HepG2 (cell line): ENCODE data around the gene CRADD.

Source experiments
- BCL6 ChIP-seq: IDR thresholded peaks from 2 replicates; pipeline ENCODE4 v1.6.1; 2016; ENCODE audit warnings: missing genetic modification reagents, missing compliant biosample characterization
- CBX5 ChIP-seq: sonication (generic); formaldehyde crosslinking; IDR thresholded peaks from 2 replicates; pipeline ENCODE4 v1.4.0; 2020; ENCODE audit warnings: missing genetic modification reagents, borderline replicate concordance
- FOXM1 ChIP-seq: sonication (generic); formaldehyde crosslinking; IDR thresholded peaks from 2 replicates; pipeline ENCODE4 v1.5.0; 2020; ENCODE audit warnings: missing genetic modification reagents
- GTF2F1 ChIP-seq: fragments of 150-350 bp; IDR thresholded peaks from 2 replicates; pipeline ENCODE4 v1.6.1; 2014; ENCODE audit warnings: low read length
- HDAC2 ChIP-seq: sonication (generic); formaldehyde crosslinking; IDR thresholded peaks from 2 replicates; pipeline ENCODE4 v1.4.0; 2020; ENCODE audit warnings: missing genetic modification reagents
- HNF4A ChIP-seq: sonication (generic); formaldehyde crosslinking; IDR thresholded peaks from 2 replicates; pipeline ENCODE4 v1.4.0; 2020; ENCODE audit warnings: missing genetic modification reagents
- MIER2 ChIP-seq: IDR thresholded peaks from 2 replicates; pipeline ENCODE4 v1.6.1; 2016; ENCODE audit warnings: missing biosample characterization, missing genetic modification reagents
- SCMH1 ChIP-seq: sonication (generic); formaldehyde crosslinking; IDR thresholded peaks from 2 replicates; pipeline ENCODE4 v1.9.0; 2021; ENCODE audit warnings: missing genetic modification reagents, mild to moderate bottlenecking, borderline replicate concordance
- ZNF329 ChIP-seq: sonication (generic); formaldehyde crosslinking; IDR thresholded peaks from 2 replicates; pipeline ENCODE4 v1.9.0; 2021; ENCODE audit warnings: low read depth, mild to moderate bottlenecking, missing genetic modification reagents
- TF ChIP-seq, protein P1 (sequence below): sonication (generic); formaldehyde crosslinking; IDR thresholded peaks from 2 replicates; pipeline ENCODE4 v1.8.1; 2023; ENCODE audit warnings: mild to moderate bottlenecking, inconsistent platforms, moderate library complexity, missing genetic modification reagents, borderline replicate concordance

DNA sequence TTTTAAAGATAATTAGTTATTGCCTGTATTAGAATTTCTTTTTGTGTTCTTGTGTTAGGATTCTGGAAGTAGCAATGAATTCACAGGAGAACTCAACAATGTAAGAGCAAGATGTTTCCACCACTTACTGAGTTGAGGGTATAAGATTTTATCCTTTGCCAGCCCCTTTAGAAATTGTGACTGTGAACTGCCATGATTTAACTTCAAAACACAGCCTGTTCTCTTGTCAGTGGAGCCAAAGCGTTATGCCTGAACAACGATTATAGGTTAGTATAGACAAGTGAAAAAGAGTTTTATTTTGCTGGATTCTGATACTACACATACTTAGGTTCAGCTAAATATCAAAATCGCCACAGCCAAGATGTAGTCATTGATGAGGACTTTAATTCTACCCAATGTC is 101.6 kb downstream of the CRADD start:
- TF ChIP-seq MIER2 (CRISPR knock-in tag) (no peak), CBX5 (CRISPR knock-in tag) (no peak), SCMH1 (no peak), FOXM1 (CRISPR knock-in tag) (no peak), BCL6 (CRISPR knock-in tag) (no peak), HDAC2 (CRISPR knock-in tag) (no peak), HNF4A (CRISPR knock-in tag) (no peak), GTF2F1 (no peak), ZNF329 (no peak)
- TF ChIP-seq, protein P1, sequence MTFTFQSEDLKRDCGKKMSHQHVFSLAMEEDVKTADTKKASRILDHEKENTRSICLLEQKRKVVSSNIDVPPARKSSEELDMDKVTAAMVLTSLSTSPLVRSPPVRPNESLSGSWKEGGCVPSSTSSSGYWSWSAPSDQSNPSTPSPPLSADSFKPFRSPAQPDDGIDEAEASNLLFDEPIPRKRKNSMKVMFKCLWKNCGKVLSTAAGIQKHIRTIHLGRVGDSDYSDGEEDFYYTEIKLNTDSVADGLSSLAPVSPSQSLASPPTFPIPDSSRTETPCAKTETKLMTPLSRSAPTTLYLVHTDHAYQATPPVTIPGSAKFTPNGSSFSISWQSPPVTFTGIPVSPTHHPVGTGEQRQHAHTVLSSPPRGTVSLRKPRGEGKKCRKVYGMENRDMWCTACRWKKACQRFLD (CRISPR knock-in tag) = no peak
